ENCODE measurements around the gene TM2D3. TPM values are rescaled to one million over a fixed set of nuclear protein-coding genes. Genes with fewer than 3 reads are reported as not detected.

Gene TM2D3
- total RNA-seq, 1 donor from 2014 or later, result 49.6 TPM

GRCh38 chr15:101611007-101611406 is 41.2 kb downstream of the TM2D3 start:
- no peaks in the 10 kb centered on the region for H3K27me3 ChIP-seq (ENCODE audit: control insufficient read depth in 3 of 3, insufficient read depth in 3 of 3, low read length in 3 of 3)
- no peak overlapping the region for H3K27ac ChIP-seq (ENCODE audit: low read depth, low read length)
- no peaks in the 10 kb centered on the region for H3K9me3 ChIP-seq (ENCODE audit: control insufficient read depth in 3 of 3, low read length in 3 of 3)
- no peak overlapping the region for H3K9ac ChIP-seq (ENCODE audit: low read depth in 1 of 3, low read length in 3 of 3)
- H3K4me1 ChIP-seq (ENCODE audit: control insufficient read depth in 3 of 3, insufficient read depth in 3 of 3, low read length in 3 of 3), result peaks cover 57 to 77% (median 65%) of the 10 kb centered on the region in 3 donors
- no peaks in the 10 kb centered on the region for H3K36me3 ChIP-seq (ENCODE audit: control insufficient read depth in 3 of 3, insufficient read depth in 3 of 3, low read length in 3 of 3)
- no peak overlapping the region for H3K4me3 ChIP-seq (ENCODE audit: low read length in 3 of 3)

DNA sequence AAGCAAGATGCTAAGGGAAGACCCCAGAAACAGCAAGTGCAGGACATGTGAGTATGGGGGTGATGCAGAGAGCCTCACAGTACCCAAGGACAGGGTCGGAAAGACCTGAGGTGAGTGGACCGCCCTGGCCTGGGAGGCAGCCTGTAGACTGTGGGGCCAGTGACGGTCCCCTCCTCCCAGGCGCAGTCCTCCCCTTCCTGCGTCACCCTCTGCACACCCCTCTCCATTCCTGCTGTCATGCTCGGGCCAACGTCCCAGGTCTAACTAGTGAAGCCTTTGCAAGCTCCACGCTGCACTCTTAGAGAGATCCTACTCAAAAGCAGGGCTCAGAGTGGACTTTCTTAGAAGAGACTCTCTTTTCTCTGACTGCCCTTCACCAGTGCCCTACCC is 41.6 kb downstream of the TM2D3 start:
- Histone ChIP-seq H3K36me3 (ENCODE audit: control insufficient read depth in 3 of 3, insufficient read depth in 3 of 3, low read length in 3 of 3) (no peaks in the 10 kb centered on the region), H3K9me3 (ENCODE audit: control insufficient read depth in 3 of 3, low read length in 3 of 3) (no peaks in the 10 kb centered on the region), H3K27me3 (ENCODE audit: control insufficient read depth in 3 of 3, insufficient read depth in 3 of 3, low read length in 3 of 3) (no peaks in the 10 kb centered on the region), H3K4me3 (ENCODE audit: low read length in 3 of 3) (peak overlapping the region in 1 of 3 donors; percentile 22), H3K27ac (ENCODE audit: low read depth, low read length) (no peak overlapping the region), H3K9ac (ENCODE audit: low read depth in 1 of 3, low read length in 3 of 3) (peak overlapping the region in 1 of 3 donors; percentile 45), H3K4me1 (ENCODE audit: control insufficient read depth in 3 of 3, insufficient read depth in 3 of 3, low read length in 3 of 3) (peaks cover 53 to 73% (median 61%) of the 10 kb centered on the region in 3 donors)

DNA sequence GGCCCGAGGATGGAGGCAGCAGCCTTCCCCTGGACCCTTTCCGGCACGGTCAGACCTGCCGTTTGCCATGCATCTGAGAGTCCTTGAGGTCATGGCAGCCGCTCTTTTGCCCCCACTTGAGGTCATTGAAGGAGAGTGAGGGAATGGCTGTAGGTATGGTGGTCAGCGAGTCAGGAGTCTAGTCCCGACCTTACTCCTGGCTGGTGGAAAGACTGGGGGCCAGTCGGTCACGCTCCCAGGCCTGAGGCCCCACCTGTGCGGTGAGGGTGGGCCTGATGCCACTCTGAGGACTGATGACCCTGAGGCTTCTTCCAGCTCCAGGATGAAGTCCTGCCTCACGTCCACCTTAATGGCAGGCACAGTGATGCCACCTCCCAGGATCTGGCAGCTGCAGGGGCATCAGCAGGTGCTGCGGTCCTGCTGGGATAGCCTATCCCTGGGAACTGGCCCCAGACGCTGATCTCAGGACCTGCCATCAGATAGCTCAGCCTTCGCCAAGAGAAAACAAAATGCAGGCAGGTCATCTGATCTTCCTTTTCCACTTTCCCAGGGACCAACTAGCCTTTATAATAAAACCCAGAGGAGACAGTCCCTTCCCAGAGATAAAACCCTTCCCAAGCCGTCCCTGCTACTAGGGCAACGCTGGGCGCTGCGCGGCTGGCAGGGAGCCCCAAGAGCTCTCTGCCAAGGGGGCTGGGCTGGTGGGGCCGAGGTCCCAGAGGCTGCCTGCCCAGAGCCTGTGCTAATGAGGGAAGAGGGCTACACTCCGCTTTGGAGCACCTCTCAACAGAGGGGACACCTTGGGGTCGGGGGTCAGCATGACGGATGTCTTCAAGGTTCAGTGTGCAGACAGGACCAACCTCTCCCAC is 42.2 kb downstream of the TM2D3 start:
- peaks cover 47 to 67% (median 55%) of the 10 kb centered on the region in 3 donors for H3K4me1 ChIP-seq (ENCODE audit: control insufficient read depth in 3 of 3, insufficient read depth in 3 of 3, low read length in 3 of 3)
- H3K27me3 ChIP-seq (ENCODE audit: control insufficient read depth in 3 of 3, insufficient read depth in 3 of 3, low read length in 3 of 3), result no peaks in the 10 kb centered on the region
- no peaks in the 10 kb centered on the region for H3K9me3 ChIP-seq (ENCODE audit: control insufficient read depth in 3 of 3, low read length in 3 of 3)
- no peak overlapping the region for H3K27ac ChIP-seq (ENCODE audit: low read depth, low read length)
- H3K4me3 ChIP-seq (ENCODE audit: low read length in 3 of 3), result peak overlapping the region in 1 of 3 donors; percentile 22
- H3K36me3 ChIP-seq (ENCODE audit: control insufficient read depth in 3 of 3, insufficient read depth in 3 of 3, low read length in 3 of 3), result no peaks in the 10 kb centered on the region
- peak overlapping the region in 1 of 3 donors; percentile 45 for H3K9ac ChIP-seq (ENCODE audit: low read depth in 1 of 3, low read length in 3 of 3)

- H3K36me3 ChIP-seq (ENCODE audit: control insufficient read depth in 3 of 3, insufficient read depth in 3 of 3, low read length in 3 of 3), result no peaks in the 10 kb centered on the region
- H3K27ac ChIP-seq (ENCODE audit: low read depth, low read length), result no peak overlapping the region
- H3K9ac ChIP-seq (ENCODE audit: low read depth in 1 of 3, low read length in 3 of 3), result peak overlapping the region in 1 of 3 donors; percentile 40
- no peaks in the 10 kb centered on the region for H3K27me3 ChIP-seq (ENCODE audit: control insufficient read depth in 3 of 3, insufficient read depth in 3 of 3, low read length in 3 of 3)
- no peaks in the 10 kb centered on the region for H3K9me3 ChIP-seq (ENCODE audit: control insufficient read depth in 3 of 3, low read length in 3 of 3)
- no peak overlapping the region for H3K4me3 ChIP-seq (ENCODE audit: low read length in 3 of 3)
- H3K4me1 ChIP-seq (ENCODE audit: control insufficient read depth in 3 of 3, insufficient read depth in 3 of 3, low read length in 3 of 3), result peaks cover 29 to 49% (median 37%) of the 10 kb centered on the region in 3 donors
These were observed 44.0 kb downstream of the TM2D3 start for GRCh38 chr15:101608201-101608600.

DNA sequence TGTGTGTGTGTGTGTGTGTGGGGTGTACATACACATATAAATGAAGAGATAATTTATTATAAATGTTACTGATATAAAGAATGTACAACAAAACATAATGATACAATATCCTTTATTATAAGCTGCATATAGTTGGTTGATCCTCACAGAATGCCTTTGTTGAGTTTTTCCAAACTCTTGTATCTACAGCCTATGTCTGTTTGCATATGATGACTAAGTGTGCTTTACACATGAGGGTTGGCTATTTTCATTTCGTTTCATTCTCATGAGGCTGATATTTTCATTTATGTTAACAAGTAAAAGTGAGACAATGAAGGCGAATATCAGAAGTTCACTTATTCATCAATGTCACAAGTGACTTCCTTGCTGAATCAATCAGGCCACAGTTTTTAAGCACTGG is 45.1 kb downstream of the TM2D3 start:
- Histone ChIP-seq H3K27me3 (ENCODE audit: control insufficient read depth in 3 of 3, insufficient read depth in 3 of 3, low read length in 3 of 3) (no peaks in the 10 kb centered on the region), H3K36me3 (ENCODE audit: control insufficient read depth in 3 of 3, insufficient read depth in 3 of 3, low read length in 3 of 3) (no peaks in the 10 kb centered on the region), H3K9me3 (ENCODE audit: control insufficient read depth in 3 of 3, low read length in 3 of 3) (no peaks in the 10 kb centered on the region), H3K4me3 (ENCODE audit: low read length in 3 of 3) (no peak overlapping the region), H3K4me1 (ENCODE audit: control insufficient read depth in 3 of 3, insufficient read depth in 3 of 3, low read length in 3 of 3) (peaks cover 18 to 38% (median 26%) of the 10 kb centered on the region in 3 donors), H3K9ac (ENCODE audit: low read depth in 1 of 3, low read length in 3 of 3) (no peak overlapping the region), H3K27ac (ENCODE audit: low read depth, low read length) (no peak overlapping the region)

DNA sequence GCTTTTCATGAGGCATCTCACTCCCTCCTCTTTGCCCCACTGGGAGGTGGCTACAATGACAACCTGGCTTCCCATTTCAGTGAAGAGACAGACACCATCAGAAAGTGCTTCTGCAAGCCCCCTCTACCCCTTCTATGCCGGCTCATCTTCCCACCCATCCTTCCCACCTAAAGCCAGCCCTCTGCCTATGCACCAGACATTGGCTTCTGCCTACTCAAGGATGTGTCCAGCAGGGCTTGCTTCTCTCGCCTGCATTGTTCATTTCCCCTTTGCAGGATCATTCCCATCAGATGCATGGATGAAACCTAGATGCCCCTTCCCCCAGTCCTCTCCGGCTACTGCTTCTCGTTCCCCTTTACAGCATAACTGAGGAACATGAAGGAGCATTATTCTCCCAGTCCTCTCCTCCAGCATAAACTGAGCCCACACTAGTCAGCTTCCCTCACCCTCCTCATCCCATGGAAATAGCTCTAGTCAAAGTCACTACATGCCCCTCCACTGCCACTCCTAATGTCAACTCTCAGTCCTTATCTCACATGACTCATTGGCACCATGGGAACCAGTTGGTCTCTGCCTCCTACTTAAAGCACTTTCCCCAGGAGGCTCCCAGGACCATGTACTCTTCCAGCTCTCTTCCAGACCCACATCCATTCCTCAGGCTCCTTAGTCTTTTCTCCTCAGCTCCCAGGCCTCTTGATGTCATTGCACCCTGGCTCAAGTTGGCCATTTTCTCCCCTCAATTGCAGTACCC is 47.9 kb downstream of the TM2D3 start:
- Histone ChIP-seq H3K4me3 (ENCODE audit: low read length in 3 of 3) (no peak overlapping the region), H3K9ac (ENCODE audit: low read depth in 1 of 3, low read length in 3 of 3) (no peak overlapping the region), H3K27me3 (ENCODE audit: control insufficient read depth in 3 of 3, insufficient read depth in 3 of 3, low read length in 3 of 3) (peaks cover 0 to 3% (median 0%) of the 10 kb centered on the region in 3 donors), H3K36me3 (ENCODE audit: control insufficient read depth in 3 of 3, insufficient read depth in 3 of 3, low read length in 3 of 3) (no peaks in the 10 kb centered on the region), H3K27ac (ENCODE audit: low read depth, low read length) (no peak overlapping the region), H3K9me3 (ENCODE audit: control insufficient read depth in 3 of 3, low read length in 3 of 3) (no peaks in the 10 kb centered on the region), H3K4me1 (ENCODE audit: control insufficient read depth in 3 of 3, insufficient read depth in 3 of 3, low read length in 3 of 3) (peaks cover 0 to 10% (median 0%) of the 10 kb centered on the region in 3 donors)

GRCh38 chr15:101602801-101603200 is 49.4 kb downstream of the TM2D3 start:
- Histone ChIP-seq H3K9ac (ENCODE audit: low read depth in 1 of 3, low read length in 3 of 3) (no peak overlapping the region), H3K27ac (ENCODE audit: low read depth, low read length) (no peak overlapping the region), H3K27me3 (ENCODE audit: control insufficient read depth in 3 of 3, insufficient read depth in 3 of 3, low read length in 3 of 3) (peaks cover 0 to 3% (median 0%) of the 10 kb centered on the region in 3 donors), H3K36me3 (ENCODE audit: control insufficient read depth in 3 of 3, insufficient read depth in 3 of 3, low read length in 3 of 3) (no peaks in the 10 kb centered on the region), H3K4me3 (ENCODE audit: low read length in 3 of 3) (no peak overlapping the region), H3K9me3 (ENCODE audit: control insufficient read depth in 3 of 3, low read length in 3 of 3) (no peaks in the 10 kb centered on the region), H3K4me1 (ENCODE audit: control insufficient read depth in 3 of 3, insufficient read depth in 3 of 3, low read length in 3 of 3) (peaks cover 0 to 2% (median 0%) of the 10 kb centered on the region in 3 donors)

DNA sequence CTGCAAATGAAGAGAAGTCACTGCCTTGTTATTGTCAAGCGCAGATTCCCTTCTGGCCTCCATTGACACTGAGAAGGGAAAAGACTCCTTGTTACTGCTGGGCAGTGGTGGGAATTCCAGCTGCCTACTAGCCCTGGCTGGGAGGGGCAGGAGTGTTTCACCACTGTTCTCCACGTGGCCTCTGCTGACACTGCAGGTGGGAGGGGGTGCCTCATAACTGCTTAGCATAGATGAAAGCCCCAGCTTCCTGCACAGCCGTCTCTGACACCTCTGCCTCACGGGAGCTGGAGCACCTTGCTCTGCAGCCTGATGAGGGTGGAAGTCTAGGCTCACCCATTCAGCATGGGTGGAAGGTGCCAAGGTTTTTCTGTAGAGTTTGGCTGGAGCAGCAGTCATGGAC is 52.1 kb downstream of the TM2D3 start:
- Histone ChIP-seq H3K27me3 (ENCODE audit: control insufficient read depth in 3 of 3, insufficient read depth in 3 of 3, low read length in 3 of 3) (peaks cover 0 to 3% (median 0%) of the 10 kb centered on the region in 3 donors), H3K36me3 (ENCODE audit: control insufficient read depth in 3 of 3, insufficient read depth in 3 of 3, low read length in 3 of 3) (no peaks in the 10 kb centered on the region), H3K9me3 (ENCODE audit: control insufficient read depth in 3 of 3, low read length in 3 of 3) (no peaks in the 10 kb centered on the region), H3K4me1 (ENCODE audit: control insufficient read depth in 3 of 3, insufficient read depth in 3 of 3, low read length in 3 of 3) (no peaks in the 10 kb centered on the region), H3K27ac (ENCODE audit: low read depth, low read length) (no peak overlapping the region), H3K9ac (ENCODE audit: low read depth in 1 of 3, low read length in 3 of 3) (no peak overlapping the region), H3K4me3 (ENCODE audit: low read length in 3 of 3) (no peak overlapping the region)

GRCh38 chr15:101599091-101599490 is 53.1 kb downstream of the TM2D3 start:
- no peaks in the 10 kb centered on the region for H3K9me3 ChIP-seq (ENCODE audit: control insufficient read depth in 3 of 3, low read length in 3 of 3)
- peaks cover 0 to 3% (median 0%) of the 10 kb centered on the region in 3 donors for H3K27me3 ChIP-seq (ENCODE audit: control insufficient read depth in 3 of 3, insufficient read depth in 3 of 3, low read length in 3 of 3)
- H3K9ac ChIP-seq (ENCODE audit: low read depth in 1 of 3, low read length in 3 of 3), result no peak overlapping the region
- H3K27ac ChIP-seq (ENCODE audit: low read depth, low read length), result no peak overlapping the region
- no peaks in the 10 kb centered on the region for H3K4me1 ChIP-seq (ENCODE audit: control insufficient read depth in 3 of 3, insufficient read depth in 3 of 3, low read length in 3 of 3)
- no peaks in the 10 kb centered on the region for H3K36me3 ChIP-seq (ENCODE audit: control insufficient read depth in 3 of 3, insufficient read depth in 3 of 3, low read length in 3 of 3)
- H3K4me3 ChIP-seq (ENCODE audit: low read length in 3 of 3), result no peak overlapping the region
